Measurements from ENCODE around the gene KMT2D.

GRCh38 chr12:49015196-49015595 lies 45.4 kb downstream of the KMT2D start:
- TF ChIP-seq POLR2AphosphoS5 (IDR thresholded peaks at IDR 0.05; ENCODE audit: low read depth, low read length) (no peak), CTCF (IDR thresholded peaks at IDR 0.05) (no peak), YY1 (IDR thresholded peaks at IDR 0.05; ENCODE audit: low read depth) (no peak), EP300 (IDR thresholded peaks at IDR 0.05; ENCODE audit: borderline replicate concordance in 1 of 2, low read depth in 1 of 2, low read length in 1 of 2) (no peak), GABPA (IDR thresholded peaks at IDR 0.05; ENCODE audit: low read depth) (no peak), NFIC (IDR thresholded peaks at IDR 0.05; ENCODE audit: borderline replicate concordance) (no peak), TAF1 (IDR thresholded peaks at IDR 0.05; ENCODE audit: borderline replicate concordance, low read depth, low read length) (no peak), GATA2 (CRISPR knock-in tag; IDR thresholded peaks at IDR 0.05) (no peak), SMC3 (IDR thresholded peaks at IDR 0.05; ENCODE audit: low read depth, low read length) (no peak), PBX3 (IDR thresholded peaks at IDR 0.05) (no peak)

Measured in SK-N-SH (cell line).